GM18951 (cell line): ENCODE data around the gene MLLT3.

ENCODE experiments used
- POLR2A ChIP-seq: IDR thresholded peaks from 4 replicates; pipeline ENCODE4 v1.6.1; 2011; ENCODE audit warnings: mild to moderate bottlenecking; ENCODE audit not compliant: insufficient read length, insufficient read depth; ENCODE audit errors: extremely low read depth
- in situ Hi-C: fragments of 300-500 bp; cut with MboI; formaldehyde crosslinking; loops from one replicate; pipeline ENCODE4 v1.12.0; 2022; ENCODE audit warnings: low sequenced_read_pairs, mixed read lengths, inconsistent platforms; ENCODE audit not compliant: unreplicated experiment

Gene MLLT3

DNA sequence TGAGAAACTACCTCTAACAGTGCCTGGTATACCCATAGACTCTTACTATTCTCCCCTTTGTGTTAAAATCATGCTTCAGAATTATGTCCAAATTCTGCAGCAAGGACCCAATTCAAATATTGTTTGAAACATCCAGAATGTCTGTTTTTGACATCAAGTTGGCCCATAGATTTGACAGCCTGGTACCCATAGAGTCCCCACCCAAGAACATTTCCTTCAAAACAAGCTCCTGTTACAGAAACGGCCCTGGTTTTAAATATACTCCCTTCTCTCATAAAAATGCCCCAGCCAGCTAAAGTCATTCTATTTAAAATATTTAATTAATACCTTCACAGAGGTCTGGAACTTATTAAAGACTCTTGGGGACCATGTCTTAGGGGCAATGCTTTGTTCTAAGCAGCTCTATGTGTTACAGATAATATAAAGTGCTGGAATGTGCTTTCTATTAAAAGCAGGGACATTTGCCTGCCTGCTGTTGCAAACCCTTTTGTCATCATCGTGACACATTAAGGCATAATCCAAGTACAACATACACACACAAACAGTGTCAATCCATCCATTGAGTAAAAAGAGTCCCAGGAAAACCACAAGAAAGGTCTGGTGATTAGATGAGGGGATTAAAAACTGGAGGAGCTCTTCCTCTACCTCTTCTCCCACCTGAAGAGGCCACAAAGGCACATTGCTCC is 321.7 kb downstream of the MLLT3 start:
- in situ Hi-C loops: no loop called here
- no peak for TF ChIP-seq POLR2A

DNA sequence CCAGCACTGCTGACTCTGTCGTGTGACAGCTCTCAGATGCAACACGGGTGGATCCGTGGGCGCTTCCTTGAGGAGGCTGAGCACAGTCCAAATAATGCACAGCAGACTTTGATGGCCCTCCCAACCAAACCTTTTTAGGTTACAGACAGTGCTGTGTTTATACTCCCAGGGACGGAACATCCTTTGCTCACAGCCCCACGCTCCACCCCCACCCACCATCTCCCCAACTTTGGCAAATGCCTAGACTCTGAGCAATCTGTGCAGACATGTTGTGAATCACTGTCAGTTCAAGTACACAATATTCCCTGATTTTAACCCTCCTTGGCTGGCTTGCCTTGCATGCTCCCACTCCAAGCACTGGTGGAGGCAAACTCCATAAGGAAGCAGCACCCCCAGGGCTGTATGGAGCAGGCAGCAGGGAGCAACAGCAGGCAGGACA is 324.6 kb downstream of the MLLT3 start:
- TF ChIP-seq POLR2A: no peak
- in situ Hi-C loops: no loop called here

DNA sequence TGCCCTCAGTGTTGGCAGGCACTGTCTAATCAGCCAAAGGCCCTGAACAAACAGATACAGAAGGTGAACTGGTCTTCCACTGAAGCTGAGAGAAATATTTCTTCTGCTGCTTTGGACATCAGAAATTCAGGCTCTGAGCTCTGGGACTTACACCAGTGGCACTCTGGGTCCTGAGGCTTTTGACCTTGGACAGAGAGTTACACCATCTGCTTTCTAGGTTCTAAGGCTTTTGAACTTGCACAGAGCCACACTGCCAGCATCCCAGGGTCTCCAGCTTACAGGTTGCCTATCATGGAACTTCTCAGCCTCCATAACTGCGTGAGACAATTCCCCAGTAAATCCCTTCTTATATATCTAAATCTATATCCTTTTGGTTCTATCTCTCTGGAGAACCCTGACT is 326.7 kb downstream of the MLLT3 start:
- in situ Hi-C loops: no loop called here
- TF ChIP-seq POLR2A: no peak

- no peak for TF ChIP-seq POLR2A
- in situ Hi-C loops: no loop called here
These were observed 328.1 kb downstream of the MLLT3 start for GRCh38 chr9:20294046-20294750.

DNA sequence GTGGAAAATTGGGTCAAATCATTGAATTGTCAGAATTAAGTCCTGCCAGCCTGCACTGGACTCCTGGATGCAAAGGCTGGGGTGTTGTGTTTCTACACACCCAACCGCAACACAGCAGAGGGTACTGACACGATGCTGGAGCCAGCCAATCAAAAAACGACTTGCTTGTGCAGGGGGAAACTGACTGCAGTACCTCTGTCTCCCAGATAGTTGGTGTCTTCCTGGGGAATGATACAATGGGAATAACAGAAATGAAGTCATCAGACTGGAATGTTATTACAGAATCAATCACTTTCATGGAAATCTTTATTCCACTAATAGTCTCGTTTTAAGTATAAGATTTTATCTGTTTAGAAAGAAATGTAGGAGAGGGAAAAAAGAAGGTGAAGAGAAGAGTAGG is 330.3 kb downstream of the MLLT3 start:
- in situ Hi-C loops: no loop called here
- TF ChIP-seq POLR2A: no peak
